ENCODE measurements around the gene NEURL3. TPM values are rescaled to one million over a fixed set of nuclear protein-coding genes. Genes with fewer than 3 reads are reported as not detected.
"Not testable (repeated sequence)": the region's sequence is repeated elsewhere in the genome, so short reads cannot be mapped to it uniquely, and the experiment has no call there.

NEURL3 gene, protein sequence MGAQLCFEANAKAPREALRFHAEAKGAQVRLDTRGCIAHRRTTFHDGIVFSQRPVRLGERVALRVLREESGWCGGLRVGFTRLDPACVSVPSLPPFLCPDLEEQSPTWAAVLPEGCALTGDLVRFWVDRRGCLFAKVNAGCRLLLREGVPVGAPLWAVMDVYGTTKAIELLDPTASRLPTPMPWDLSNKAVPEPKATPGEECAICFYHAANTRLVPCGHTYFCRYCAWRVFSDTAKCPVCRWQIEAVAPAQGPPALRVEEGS
- polyA plus RNA-seq (2011; rRNA removed) (not detected in 2 replicates), polyA minus RNA-seq (2011; rRNA and poly(A)+ RNA removed) (not detected in 2 replicates)

- H3K27ac ChIP-seq (ENCODE audit: low read depth, low read length), result no peak within 1 kb of the TSS
- H3K27me3 ChIP-seq (ENCODE audit: control insufficient read depth, insufficient read depth, low read length), result peaks cover 33% of the 10 kb centered on the region
- TF ChIP-seq CTCF (IDR thresholded peaks at IDR 0.05; ENCODE audit: low read depth, low read length), result no peak
- DNase-seq (ENCODE audit: low read depth, low spot score), result no peak
- CTCF ChIA-PET, result interaction anchor here (2.7 kb wide), 1 partner anchor 98 kb away, joined by 14 read pairs; no protein-coding TSS in a partner anchor
- H3K4me3 ChIP-seq (ENCODE audit: low read depth, low read length), result no peak within 1 kb of the TSS
- POLR2A ChIA-PET, result interaction anchor here (0.5 to 0.6 kb wide), 2 partner anchors 36 to 170 kb away, joined by 3 to 5 read pairs; no protein-coding TSS in a partner anchor
- H3K9me3 ChIP-seq (ENCODE audit: control insufficient read depth, insufficient read depth, low read length), result peaks cover 10% of the 10 kb centered on the region; the same call in 1 of the 2 replicates
These were observed at the start of gene NEURL3 for GRCh38 chr2:96505231-96505889. NEURL3 (minus strand) TSS chr2:96505357; CDS start chr2:96505286, 71 bp downstream.

- DNase-seq (ENCODE audit: low read depth, low spot score), result no peak
- peaks cover 5% of the 10 kb centered on the region; the same call in 1 of the 2 replicates for H3K9me3 ChIP-seq (ENCODE audit: control insufficient read depth, insufficient read depth, low read length)
- H3K27me3 ChIP-seq (ENCODE audit: control insufficient read depth, insufficient read depth, low read length), result no peaks in the 10 kb centered on the region
- H3K4me3 ChIP-seq (ENCODE audit: low read depth, low read length), result no peak overlapping the region
- POLR2A ChIA-PET, result no interaction called here
- no peak overlapping the region for H3K27ac ChIP-seq (ENCODE audit: low read depth, low read length)
- CTCF ChIA-PET, result interaction anchor here (0.6 to 3.8 kb wide), 44 partner anchors 8 to 290 kb away, joined by 3 to 46 read pairs (median 4); partner anchors contain the start of gene ARID5A
- TF ChIP-seq CTCF (IDR thresholded peaks at IDR 0.05; ENCODE audit: low read depth, low read length), result peak; percentile 86
These were observed 49.4 kb upstream of the NEURL3 start for GRCh38 chr2:96554293-96555145.

DNA sequence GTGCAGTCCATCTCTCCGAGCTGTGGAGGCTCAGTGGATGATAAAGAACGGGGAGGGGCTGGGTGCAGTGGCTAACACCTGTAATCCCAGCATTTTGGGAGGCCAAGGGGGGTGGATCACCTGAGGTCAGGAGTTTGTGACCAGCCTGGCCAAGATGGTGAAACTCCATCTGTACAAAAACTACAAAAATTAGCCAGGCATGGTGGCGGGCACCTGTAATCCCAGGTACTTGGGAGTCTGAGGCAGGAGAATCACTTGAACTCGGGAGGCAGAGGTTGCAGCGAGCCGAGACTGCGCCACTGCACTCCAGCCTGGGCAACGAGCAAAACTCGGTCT is 48.8 kb upstream of the NEURL3 start:
- POLR2A ChIA-PET; H3K27ac ChIP-seq (ENCODE audit: low read depth, low read length); H3K9me3 ChIP-seq (ENCODE audit: control insufficient read depth, insufficient read depth, low read length); H3K27me3 ChIP-seq (ENCODE audit: control insufficient read depth, insufficient read depth, low read length); H3K4me3 ChIP-seq (ENCODE audit: low read depth, low read length); DNase-seq (ENCODE audit: low read depth, low spot score): not testable (repeated sequence)
- CTCF ChIA-PET, result interaction anchor here (0.6 to 3.8 kb wide), 36 partner anchors 9 to 289 kb away, joined by 3 to 46 read pairs (median 5); partner anchors contain the start of gene ARID5A

DNA sequence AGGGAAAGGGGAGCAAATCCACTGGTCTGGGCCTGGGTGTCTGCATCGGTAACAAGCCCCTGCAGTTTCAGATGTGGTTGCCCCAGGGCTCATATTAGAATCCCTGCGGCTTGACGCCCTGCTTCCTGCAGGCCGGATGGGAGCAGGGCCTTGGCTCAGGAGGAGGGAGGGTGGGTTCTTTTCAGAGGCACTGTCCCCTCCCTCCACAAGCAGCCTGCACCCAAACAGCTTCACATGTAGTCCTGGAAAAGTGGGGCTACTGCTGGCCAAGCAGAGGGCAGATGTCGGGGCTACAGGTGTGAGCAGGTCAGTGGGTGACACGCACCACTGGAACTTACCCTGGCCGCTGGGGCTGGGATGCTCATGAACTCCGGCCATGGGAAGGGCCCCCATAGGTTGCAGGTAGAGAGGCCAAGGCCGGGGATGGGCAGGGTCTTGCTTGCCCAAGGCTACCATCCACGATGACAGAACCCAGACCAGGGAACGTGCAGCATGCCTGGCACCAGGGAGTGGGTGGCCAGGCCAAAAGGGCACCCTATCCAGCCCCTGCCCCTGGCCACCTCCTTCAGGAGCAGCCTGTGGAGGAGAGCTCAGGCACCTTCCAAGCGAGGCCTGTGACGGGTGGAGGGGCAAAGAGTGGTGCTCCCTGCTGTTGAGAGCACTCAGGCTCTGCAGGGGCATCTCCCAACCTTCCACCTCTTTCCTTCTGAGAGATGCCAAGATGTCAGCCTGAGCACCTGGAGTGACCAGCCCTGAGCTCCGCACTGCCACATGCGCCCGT is 48.2 kb upstream of the NEURL3 start:
- Histone ChIP-seq H3K27ac (ENCODE audit: low read depth, low read length) (no peak overlapping the region), H3K4me3 (ENCODE audit: low read depth, low read length) (no peak overlapping the region), H3K9me3 (ENCODE audit: control insufficient read depth, insufficient read depth, low read length) (peaks cover 5% of the 10 kb centered on the region; the same call in 1 of the 2 replicates), H3K27me3 (ENCODE audit: control insufficient read depth, insufficient read depth, low read length) (no peaks in the 10 kb centered on the region)
- DNase-seq (ENCODE audit: low read depth, low spot score), result no peak
- ChIA-PET POLR2A (no interaction called here), CTCF (interaction anchor here (0.8 to 3.8 kb wide), 23 partner anchors 9 to 289 kb away, joined by 3 to 46 read pairs (median 5); partner anchors contain the start of gene ARID5A)
- TF ChIP-seq CTCF (IDR thresholded peaks at IDR 0.05; ENCODE audit: low read depth, low read length), result no peak
